ENCODE measurements around the gene AATF.

The AATF gene

DNA sequence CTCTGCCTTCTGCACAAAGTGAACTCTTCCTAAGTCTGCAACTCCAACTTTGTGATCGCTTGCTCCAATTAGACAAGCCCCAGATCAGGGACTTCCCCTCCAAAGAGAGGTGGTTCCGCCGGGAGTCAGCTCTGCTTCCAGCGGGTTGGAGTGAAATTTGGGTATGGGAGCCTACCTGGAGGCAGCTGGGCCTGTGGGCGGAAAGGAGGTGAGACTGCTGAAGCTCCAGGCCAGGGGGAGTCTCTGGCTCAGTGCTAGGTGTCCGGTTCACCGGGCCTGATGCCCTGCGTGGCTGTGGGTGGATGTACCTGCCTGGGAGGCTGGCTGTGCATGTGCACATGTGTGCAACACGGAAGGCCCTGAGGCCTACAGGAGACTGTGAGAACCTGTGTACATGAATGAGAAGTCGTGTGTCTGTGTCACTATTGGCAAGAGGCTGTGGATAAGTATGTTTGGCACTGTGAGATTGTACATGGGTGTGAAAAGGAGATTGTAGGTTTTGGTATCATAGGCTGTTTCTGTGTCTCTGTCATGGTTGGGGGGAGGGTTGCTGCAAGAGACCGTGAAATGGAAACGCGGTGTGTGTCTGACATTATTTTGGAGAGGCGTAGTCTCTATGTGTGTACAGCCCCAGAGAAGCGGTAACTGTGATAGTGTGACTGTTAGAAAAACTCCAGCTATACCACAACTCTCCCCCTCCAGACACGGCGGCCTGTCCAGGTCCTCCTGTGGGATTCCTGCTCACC is 7.3 kb upstream of the AATF start:
- DNase-seq (ENCODE audit: low read depth) = no peak

DNA sequence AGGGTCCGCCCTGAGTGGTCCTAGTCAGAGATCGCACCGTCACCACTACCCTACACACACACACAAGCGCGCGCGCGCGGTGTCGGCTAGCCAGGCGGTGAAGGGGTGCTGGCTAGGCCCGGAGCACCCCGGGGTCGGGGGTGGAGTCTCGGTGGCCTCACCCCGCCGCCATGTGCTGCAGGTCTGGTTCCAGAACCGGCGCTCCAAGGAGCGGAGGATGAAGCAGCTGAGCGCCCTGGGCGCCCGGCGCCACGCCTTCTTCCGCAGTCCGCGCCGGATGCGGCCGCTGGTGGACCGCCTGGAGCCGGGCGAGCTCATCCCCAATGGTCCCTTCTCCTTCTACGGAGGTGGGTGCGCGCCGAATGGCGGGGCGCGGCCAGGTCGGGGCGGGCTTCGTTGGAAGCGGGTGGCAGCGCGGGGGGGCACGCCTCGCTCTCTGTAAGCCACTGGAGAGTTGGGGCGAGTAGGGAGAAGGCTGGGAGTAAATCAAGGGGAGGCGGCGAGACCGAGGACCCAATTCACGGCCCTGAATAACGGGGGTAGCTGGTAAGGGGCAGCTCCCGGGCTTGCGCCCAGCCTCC is 6.6 kb upstream of the AATF start:
- DNase-seq (ENCODE audit: low read depth) = no peak

DNA sequence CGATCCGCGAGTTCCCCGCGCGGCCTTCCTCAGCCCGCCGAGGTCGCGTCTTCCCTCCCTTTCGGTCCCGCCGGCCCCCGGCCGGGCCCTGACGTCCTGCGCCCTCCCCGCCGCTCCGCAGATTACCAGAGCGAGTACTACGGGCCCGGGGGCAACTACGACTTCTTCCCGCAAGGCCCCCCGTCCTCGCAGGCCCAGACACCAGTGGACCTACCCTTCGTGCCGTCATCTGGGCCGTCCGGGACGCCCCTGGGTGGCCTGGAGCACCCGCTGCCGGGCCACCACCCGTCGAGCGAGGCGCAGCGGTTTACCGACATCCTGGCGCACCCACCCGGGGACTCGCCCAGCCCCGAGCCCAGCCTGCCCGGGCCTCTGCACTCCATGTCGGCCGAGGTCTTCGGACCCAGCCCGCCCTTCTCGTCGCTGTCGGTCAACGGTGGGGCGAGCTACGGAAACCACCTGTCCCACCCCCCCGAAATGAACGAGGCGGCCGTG is 6.1 kb upstream of the AATF start:
- no peak for DNase-seq (ENCODE audit: low read depth)

DNA sequence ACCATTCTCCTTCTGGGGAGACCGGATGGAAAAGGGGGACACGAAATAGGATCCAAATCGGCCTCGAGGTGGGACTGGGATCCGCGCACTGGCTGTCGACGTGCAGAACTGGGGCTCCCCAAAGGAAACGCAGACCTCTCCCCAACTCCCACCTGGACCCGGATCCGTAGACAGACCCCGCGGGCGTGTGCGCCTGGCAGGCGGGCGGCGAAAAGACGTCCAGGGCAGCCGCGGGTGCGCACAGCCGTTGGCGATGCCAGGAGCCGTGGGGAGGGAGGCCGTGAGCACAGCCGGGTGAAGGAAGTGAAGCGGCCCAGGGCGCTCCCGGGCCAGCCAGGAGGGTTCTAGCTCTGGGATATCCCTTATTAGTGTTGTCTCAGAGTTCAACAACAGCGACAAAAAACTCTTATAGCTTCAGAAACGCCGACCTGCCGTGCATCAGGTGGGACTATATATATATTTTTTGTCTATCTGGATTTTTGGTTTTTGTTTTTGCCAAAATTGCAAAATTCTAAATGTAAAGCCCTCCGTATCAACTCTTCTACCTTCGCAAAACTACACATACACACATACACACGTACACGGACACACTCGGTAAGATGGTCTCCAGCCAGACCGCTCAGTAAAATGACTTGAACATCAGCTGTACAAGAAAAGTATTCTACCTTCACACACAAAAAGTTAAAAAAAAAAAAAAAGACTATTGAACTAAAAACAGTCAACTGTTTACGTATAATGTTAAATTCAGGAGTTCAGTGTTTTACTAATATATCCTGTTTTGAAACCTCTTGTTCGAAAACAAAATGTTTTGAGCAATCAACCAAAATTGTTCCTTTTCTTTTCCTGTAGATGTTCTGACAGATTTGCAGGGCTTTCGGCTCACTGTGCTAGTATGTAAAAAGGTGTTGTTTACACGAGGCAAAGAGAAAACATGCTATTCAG is 5.2 kb upstream of the AATF start:
- DNase-seq (ENCODE audit: low read depth) = no peak

DNA sequence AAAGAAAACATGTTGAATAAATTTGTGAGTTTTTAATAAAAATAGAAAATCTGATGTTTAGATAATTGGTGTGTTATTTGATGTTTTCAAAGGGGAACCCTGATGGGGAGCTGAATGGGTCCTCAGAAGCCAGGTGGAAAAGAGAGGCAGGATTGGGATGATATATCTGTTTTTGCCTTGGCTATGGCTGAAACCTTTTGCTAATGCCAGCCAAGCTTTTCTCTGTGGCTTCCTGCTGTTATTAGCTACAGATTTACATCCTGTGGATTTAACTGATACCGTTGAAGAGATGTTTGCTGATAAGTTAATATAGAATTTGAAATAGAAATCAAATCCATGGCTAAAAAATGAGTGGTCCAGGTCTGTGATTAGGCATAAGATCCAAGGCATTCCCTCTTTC is 4.2 kb upstream of the AATF start:
- no peak for DNase-seq (ENCODE audit: low read depth)

DNA sequence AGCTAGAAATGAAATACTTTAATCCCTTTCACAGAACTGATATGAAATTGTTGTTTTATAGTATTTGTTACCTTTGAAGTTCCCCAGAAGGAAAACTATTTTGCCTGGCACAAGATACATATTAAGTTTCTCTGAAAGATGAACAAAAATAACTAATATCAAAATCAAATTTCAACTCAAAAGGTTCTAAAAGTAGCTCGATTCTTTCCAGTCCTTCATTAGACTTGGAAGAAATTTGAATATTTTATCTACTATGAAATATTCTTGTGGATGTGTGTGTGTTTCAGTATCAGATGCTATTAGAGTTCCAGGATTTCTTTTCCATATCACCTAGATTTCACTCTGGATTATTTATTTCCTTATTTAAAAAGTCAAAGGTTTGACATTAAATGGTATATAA is 3.6 kb upstream of the AATF start:
- DNase-seq (ENCODE audit: low read depth) = no peak

DNA sequence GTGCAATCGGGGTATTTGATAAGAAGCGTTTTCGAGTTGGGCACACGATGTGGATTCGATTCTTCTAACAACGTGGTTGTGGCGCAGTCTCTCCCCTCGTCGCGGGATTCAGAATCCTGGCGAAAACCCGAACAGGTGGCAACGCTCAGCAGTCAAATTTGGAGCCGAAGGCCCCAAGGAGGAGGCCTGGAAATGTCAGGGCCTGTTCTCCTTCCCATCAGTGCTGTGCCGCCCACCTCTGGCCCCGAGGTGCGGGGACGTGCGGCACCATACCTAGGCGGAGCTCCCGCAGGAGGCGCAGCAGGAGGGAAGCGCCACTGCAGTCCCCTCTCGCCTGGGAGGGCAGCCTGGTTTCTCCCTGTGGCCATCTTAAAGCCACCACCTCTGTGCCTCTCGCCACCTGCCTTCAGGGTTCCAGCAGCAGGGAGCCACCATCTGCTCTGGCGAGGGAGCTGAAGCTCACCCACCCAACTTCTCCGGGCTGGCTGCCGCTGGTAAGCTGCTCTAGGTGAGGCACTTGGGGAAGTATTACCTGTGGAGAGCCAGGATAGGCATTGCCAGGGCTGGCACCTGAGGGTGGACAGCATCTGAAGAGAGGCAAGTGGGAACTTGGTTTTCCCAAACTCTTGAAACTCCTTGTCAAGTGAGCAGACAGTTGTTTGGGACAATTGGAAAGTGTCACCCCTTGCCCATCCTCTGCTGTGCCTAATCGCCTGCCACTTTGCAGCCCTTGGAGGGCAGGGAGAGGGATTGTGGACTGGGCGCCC is 2.6 kb upstream of the AATF start:
- DNase-seq (ENCODE audit: low read depth) = no peak

DNA sequence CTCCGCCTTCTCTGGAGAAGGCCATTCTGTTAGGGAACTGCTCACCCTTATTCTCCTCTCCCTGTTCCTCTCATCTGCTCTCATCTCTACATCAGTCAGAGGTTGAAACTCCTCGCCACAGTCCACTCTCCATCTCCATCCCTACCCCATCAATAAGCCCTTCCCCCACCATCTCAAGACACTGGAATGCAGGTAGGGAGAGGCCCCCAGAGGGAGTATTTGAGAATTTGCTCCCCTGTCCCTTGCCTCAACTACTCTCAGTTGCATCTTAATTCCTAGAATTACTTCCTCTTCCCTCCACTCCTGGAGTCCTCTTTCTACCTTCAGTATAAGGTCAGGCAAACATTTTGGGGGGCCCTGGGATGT is 2.0 kb upstream of the AATF start:
- no peak for DNase-seq (ENCODE audit: low read depth)

DNA sequence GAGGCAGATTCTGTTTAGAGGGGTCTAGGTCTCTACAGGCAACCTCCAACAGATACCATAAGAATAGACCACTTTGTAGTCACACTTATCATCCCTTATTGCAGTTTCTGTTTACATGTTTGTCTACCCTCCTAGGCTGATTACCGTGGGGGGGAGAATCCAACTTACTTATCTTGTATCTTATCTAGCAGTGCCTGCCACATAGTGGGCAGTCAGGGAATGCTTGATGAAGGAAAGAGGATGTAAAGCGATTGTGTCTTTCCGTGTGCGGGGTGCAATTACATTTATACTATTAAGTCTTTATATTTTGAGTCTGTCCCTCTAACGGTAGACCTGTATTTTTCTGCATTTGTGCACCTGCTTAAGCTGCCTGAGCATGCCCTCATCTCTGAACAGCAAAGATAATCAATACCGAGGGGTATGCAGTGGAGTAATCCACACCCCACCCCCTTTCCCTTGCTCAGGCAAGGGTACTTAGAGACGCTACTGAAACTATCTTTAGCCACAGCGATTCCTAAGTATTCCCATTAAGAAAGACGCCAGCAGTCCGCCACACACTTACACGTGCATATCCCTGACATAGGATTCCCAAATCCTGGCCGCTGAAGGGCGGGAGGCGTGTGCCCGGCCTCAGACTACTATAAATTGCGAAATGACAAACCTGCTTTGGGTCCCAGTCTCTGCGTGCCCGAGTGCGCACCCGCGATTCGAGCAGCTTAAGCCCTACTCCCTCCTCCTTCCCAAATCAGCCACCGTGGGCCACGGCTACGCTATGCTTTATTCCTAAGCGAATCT is 635 bp upstream of the AATF start:
- DNase-seq (ENCODE audit: low read depth) = no peak

DNA sequence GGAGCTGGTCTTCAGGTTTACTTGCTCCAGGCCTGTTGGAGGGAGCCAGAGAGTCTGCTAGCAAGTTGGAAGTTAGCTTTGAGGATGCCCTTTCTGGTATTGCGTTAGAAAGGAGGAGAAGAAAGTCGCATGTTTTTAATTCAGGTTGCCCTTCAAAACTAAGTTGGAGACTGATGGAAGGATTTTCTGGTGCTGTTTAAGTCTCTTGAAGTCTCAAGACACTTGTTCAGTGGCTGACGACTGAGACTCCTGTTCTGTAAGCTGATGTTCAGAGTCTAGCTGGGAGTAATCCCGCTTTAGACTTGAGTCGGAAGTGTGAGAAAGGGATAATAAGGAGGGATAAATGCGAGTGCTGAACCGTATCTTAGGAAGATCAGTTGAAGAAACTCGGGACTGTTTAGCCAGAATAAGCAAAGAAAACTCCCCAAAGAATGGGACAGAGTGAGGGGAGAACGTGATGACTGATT is 740 bp downstream of the AATF start:
- DNase-seq (ENCODE audit: low read depth) = no peak

DNA sequence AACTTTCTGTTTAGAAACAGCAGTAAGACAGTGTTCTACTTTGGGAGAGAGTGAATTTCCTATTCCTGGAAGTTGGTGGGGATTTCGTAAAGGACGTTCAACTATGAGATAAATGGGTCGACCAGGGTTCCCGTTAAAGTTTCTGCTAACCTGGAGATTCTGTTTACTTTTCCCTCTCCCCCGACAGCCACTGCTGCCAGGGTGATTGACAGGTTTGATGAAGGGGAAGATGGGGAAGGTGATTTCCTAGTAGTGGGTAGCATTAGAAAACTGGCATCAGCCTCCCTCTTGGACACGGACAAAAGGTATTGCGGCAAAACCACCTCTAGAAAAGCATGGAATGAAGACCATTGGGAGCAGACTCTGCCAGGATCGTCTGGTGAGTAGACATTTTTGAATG is 1.3 kb downstream of the AATF start:
- no peak for DNase-seq (ENCODE audit: low read depth)

DNA sequence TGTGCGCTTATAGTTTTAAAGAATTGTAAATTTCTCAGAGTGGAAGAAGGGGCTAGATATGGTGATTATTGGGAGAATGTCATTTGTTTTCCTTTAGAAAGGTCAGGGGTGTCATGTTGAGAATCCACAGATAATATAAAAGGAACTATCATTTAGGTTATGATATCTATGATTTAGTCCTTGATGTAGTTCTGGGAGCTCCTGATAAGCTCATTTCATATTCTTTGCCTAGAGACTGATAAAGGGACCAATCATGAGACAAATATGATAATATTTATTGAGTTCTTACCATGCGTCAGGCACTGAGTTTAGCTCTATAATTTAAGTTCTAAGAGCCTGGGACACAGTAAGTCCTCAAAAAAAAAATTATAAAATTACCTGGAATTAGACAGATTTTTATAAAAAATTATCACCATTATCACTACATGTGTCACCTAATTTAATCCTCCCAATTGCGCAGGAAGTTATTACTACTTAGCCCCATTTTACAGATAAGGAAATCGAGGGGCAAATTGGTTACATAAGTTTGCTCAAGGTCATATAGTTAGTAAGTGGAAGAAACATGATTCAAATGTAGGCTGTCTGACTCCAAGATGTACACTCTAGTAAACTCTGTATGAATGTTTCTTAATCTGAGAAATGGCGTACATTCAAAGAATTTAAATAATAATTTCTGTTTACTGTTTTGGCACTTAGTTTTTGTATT is 2.5 kb downstream of the AATF start:
- DNase-seq (ENCODE audit: low read depth) = no peak

DNA sequence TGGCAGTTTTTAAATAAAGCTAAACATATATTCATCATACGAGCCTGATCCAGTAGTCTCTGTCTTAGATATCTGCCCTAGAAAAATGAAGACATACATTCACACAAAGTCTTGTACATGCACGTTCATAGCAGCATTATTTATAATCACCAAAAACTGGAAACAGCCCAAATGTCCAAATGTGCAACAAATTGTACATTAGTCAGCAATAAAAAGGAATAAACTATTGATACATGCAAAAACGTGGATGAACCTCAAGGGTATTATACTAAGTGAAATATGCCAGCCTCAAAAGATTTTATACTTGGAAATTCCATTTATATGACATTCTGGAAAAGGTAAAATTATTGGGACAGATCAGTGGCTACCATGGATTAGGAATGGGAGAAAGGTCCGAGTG is 22.8 kb downstream of the AATF start:
- no peak for DNase-seq (ENCODE audit: low read depth)

DNA sequence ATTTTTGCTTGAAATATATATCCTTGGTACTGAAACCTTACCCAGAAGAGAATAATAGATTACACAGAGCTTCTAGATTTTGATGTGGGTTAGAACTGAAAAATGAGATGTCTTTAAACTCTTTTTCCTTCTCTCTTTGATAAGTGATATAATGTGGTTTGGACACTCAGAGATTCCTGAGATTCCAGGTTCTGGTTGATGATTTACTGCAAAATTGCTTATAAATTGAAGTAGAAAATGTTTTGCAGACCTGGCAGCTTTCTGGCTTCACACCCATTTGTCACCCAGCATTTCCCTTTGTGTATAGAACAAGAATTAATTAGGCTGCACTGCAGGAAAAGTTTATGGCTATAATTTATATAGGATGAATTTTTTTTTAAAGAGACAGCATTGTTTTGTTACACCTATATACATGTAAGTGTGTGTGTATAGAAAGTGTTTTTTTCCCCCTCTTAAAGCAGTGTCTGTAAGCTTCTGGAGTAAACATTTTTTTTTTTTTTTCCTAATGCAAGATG is 23.5 kb downstream of the AATF start:
- no peak for DNase-seq (ENCODE audit: low read depth)

DNA sequence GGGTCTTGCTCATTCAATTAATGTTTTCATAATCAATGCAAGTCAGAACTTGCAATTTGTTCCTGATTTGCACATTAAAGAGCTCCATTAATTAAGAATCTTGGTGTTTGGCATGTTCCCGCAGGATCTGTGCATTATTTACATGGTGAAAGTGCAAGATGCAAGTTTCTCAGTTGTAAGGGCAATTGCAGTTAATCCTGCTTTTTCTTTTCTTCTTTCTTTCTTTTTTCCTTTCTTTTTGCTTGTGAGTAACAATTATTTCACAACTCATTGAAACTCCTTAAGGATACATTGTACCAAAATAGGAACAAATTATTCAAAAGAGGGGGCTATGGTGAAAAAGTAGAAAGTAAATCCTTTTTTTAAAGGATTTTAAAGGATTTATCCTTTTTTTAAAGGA is 24.2 kb downstream of the AATF start:
- no peak for DNase-seq (ENCODE audit: low read depth)

DNA sequence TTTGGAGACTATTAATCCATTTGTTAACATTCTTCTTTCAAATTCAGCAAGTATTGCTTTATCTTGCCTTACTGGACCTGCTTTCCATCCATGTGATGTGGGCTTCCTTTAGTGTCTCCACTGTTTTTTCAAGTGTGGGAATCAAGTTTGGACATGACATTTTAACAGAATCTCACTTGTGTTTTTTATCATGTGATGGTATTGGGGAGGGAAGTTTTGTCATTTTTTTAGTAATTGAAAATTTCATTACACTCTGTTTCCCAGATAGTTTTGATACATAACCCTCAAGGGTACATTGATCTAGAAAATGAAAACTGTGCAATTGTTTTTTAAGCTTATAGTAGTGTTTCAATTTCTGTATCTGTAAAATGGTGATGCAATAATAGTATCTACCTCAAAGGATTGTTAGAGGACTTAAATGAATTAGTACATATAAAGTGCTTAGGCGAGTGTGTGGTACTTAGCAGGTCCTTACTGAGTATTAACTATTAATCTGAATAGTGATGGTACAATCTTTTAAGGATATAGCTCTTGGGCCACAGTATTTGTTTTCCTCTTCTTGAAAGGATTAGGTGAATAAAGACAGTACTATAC is 27.3 kb downstream of the AATF start:
- DNase-seq (ENCODE audit: low read depth) = no peak

DNA sequence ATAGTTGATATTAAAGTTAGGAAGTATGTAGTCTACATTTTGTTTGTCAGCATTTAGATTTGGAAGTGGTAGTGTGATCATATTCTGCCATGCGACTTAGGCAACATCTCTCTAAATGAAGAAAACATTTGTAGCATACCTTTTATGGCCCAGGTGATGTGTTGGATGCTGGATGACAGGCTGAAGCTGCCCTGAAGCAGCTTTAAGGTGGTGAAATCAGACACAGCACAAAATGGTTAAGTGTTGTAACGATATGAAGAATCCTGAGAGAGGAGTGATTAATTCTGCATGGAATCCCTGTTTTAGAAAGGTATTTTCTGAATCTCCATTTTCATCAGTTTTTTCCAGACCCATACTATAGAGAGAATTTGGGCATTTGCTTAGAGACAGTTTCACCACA is 28.3 kb downstream of the AATF start:
- DNase-seq (ENCODE audit: low read depth) = no peak

DNA sequence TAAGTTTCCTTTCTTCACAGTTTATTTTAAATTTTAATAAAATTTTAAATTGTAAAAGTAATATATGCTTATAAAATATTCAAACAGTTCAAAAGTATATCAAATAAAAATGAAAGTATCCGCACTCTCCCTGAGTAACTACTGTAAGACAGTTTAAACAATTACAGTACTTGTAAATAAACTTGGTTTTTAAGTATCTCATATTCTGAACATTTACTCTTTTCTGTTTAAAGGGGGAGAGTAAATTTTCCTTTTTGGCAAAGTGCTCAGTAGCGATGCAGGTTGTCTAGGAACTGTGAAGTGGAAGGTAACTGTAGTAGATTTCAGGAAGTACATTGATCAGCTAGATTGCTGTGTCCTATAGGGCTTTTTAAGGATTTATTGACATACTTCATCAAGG is 28.8 kb downstream of the AATF start:
- no peak for DNase-seq (ENCODE audit: low read depth)

DNA sequence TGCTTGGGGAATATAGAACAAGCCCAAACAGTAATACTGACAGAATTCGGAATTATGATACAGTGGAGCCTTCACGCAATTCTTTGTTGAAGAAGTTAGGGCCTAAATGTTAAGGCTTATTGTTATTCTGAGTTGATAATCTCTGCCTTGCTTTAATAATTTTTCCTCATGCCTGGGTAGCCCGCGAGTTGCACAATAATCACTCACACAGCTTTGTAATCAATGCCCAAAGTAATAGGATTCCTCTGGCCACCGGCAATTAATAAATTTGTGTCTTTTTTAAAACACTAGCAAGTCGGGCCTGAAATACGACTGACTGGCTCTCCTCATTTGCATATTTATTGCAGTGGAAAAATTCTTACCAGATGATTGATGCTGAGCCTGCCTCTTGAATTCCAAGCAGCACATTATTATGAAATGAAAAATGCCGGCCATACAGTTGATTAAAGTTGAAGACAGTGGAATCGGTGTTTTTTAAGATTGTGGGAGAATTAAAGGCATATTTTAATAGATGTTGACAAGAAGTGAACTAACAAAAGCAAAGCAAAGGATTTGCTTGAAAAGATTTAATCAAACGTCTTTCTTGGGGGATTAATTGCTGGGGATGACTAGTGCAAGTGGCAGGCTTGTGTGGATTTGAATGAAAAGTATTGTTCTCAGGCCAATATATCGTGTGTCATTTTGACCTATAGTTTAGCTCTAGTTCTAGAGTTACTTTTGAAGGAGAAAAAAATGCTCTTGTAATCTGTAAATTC is 30.2 kb downstream of the AATF start:
- no peak for DNase-seq (ENCODE audit: low read depth)

Data from activated gamma-delta T cell treated with anti-CD3 and anti-CD28 coated beads, Interleukin-2, amount 50 U/mL, for 16 hours (primary cell).